ENCODE measurements around the gene SLC51B. TPM values are rescaled to one million over a fixed set of nuclear protein-coding genes. Genes with fewer than 3 reads are reported as not detected.
"Not testable (repeated sequence)": the region's sequence is repeated elsewhere in the genome, so short reads cannot be mapped to it uniquely, and the experiment has no call there.

The SLC51B gene
- total and polyA plus RNA-seq, 7 donors: 0.04 to 0.07 TPM; not detected in 5

DNA sequence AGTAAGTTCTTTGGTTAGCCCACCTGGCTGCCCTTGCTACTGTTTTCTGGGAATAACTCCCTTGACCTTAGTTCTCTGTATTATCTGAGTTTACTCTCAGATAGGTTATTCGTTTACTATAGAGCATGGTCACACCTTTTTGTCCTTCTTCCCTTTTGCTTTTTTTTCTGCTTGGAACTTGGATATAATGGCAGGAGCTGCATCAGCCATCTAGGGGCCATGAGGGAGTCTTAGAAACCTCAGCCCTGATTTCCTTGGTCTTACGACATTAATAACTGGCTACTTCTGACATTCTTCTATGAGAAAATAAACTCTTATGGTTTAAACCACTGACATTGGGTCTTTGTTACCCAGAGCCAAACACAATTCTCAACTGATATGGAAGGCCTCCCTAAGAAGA is 3.4 kb upstream of the SLC51B start:
- H3K9me3 ChIP-seq: no peaks in the 10 kb centered on the region
- TF ChIP-seq, protein P1, sequence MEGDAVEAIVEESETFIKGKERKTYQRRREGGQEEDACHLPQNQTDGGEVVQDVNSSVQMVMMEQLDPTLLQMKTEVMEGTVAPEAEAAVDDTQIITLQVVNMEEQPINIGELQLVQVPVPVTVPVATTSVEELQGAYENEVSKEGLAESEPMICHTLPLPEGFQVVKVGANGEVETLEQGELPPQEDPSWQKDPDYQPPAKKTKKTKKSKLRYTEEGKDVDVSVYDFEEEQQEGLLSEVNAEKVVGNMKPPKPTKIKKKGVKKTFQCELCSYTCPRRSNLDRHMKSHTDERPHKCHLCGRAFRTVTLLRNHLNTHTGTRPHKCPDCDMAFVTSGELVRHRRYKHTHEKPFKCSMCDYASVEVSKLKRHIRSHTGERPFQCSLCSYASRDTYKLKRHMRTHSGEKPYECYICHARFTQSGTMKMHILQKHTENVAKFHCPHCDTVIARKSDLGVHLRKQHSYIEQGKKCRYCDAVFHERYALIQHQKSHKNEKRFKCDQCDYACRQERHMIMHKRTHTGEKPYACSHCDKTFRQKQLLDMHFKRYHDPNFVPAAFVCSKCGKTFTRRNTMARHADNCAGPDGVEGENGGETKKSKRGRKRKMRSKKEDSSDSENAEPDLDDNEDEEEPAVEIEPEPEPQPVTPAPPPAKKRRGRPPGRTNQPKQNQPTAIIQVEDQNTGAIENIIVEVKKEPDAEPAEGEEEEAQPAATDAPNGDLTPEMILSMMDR (IDR thresholded peaks at IDR 0.05): no peak
- H3K27ac ChIP-seq: no peak overlapping the region
- 97 to 99% (median 98%) methylated on average over 2 of the region's 2 CpGs for WGBS, 3 donors
- H3K4me1 ChIP-seq: peaks cover 14% of the 10 kb centered on the region
- no peaks in the 10 kb centered on the region for H3K36me3 ChIP-seq (ENCODE audit: insufficient read depth in 1 of 2, low read depth in 1 of 2)
- intact Hi-C loops (cut with DNase I): no loop called here
- H3K4me3 ChIP-seq: no peak overlapping the region
- H3K27me3 ChIP-seq (ENCODE audit: insufficient read depth in 3 of 3, low read length in 2 of 3): no peaks in the 10 kb centered on the region
- DNase-seq (no peak), ATAC-seq (no peak)

DNA sequence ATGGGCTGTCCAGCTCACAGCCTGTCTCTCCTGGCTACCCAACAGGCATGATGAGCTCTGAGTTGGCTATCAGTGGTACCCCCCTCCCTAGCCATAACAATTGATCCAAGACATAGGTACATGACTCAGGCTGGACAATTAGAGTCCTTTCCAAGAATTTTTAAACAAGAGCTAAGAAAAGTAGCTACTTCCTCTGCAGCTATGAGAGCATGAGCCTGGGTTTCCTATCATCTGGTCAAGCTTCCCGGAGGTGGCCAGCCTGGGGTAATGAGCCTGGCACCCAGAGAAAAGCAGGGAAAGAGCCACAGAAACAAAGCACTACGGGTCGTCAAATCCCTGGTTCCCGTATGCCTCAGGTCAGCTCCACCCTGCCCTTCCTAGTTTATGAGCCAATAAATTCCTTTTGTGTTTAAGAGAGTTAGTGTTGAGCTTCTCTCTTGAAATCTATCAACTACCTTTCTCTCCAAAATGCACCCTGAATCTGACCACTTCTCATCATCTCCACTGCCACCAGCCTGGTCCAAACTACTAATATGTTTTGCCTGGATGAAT is 2.3 kb upstream of the SLC51B start:
- no peaks in the 10 kb centered on the region for H3K36me3 ChIP-seq (ENCODE audit: insufficient read depth in 1 of 2, low read depth in 1 of 2)
- WGBS, 3 donors: 48 to 57% (median 52%) methylated on average over 4 of the region's 4 CpGs
- TF ChIP-seq, protein P1 (IDR thresholded peaks at IDR 0.05): no peak
- no peak for ATAC-seq
- intact Hi-C loops (cut with DNase I): no loop called here
- H3K4me1 ChIP-seq: peaks cover 14% of the 10 kb centered on the region
- H3K9me3 ChIP-seq: no peaks in the 10 kb centered on the region
- no peaks in the 10 kb centered on the region for H3K27me3 ChIP-seq (ENCODE audit: insufficient read depth in 3 of 3, low read length in 2 of 3)
- no peak overlapping the region for H3K27ac ChIP-seq
- no peak for DNase-seq
- H3K4me3 ChIP-seq: no peak overlapping the region

DNA sequence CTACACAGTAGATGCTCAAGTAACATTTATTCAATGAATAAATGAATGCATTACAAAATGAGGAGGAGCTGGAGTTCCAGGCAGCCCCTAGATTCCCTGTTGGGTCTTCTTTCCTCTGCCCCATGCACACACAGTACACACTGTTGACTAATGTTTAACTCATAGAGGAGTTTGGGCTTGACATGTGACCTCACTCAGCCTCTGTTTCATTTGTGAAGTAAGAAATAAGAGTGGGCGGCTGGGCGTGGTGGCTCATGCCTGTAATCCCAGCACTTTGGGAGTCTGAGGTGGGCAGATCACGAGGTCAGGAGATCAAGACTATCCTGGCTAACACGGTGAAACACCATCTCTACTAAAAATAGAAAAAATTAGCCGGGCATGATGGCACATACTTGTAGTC is 969 bp upstream of the SLC51B start:
- intact Hi-C loops (cut with DNase I); H3K4me3 ChIP-seq; H3K27me3 ChIP-seq (ENCODE audit: insufficient read depth in 3 of 3, low read length in 2 of 3); DNase-seq; H3K36me3 ChIP-seq (ENCODE audit: insufficient read depth in 1 of 2, low read depth in 1 of 2); H3K27ac ChIP-seq; H3K9me3 ChIP-seq: not testable (repeated sequence)
- 45 to 67% (median 46%) methylated on average over 5 of the region's 5 CpGs for WGBS, 3 donors
- peak; percentile 19 to 61 (median 50) for ATAC-seq
- peaks cover 14% of the 10 kb centered on the region for H3K4me1 ChIP-seq

DNA sequence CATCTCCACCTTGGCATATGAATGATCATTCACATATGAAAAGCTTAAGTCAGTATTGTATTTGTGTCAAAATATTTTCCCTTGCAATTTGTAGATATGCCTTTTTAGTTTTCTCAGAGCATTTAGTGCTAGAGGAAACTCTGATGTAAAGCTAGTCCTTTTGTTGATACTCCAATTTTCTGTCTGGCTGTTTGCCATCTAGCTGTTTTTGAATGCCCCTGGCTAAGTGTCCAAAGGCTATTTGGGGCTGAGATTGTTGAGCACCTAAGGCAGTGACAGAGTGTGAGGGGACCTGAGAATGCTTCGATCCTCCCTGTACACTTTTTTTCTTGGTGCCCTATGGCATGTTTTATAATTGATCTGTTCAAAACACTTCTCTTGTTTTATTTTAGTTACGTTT is 3.1 kb downstream of the SLC51B start:
- intact Hi-C loops (cut with DNase I): no loop called here
- Histone ChIP-seq H3K36me3 (ENCODE audit: insufficient read depth in 1 of 2, low read depth in 1 of 2) (peaks cover 0 to 7% of the 10 kb centered on the region in 2 donors), H3K9me3 (no peaks in the 10 kb centered on the region), H3K4me1 (peaks cover 17% of the 10 kb centered on the region), H3K27me3 (ENCODE audit: insufficient read depth in 3 of 3, low read length in 2 of 3) (no peaks in the 10 kb centered on the region), H3K27ac (no peak overlapping the region), H3K4me3 (no peak overlapping the region)
- ATAC-seq (no peak), DNase-seq (no peak)
- TF ChIP-seq, protein P1 (IDR thresholded peaks at IDR 0.05): no peak
- WGBS, 3 donors: 67 to 79% (median 67%) methylated on average over 2 of the region's 2 CpGs

DNA sequence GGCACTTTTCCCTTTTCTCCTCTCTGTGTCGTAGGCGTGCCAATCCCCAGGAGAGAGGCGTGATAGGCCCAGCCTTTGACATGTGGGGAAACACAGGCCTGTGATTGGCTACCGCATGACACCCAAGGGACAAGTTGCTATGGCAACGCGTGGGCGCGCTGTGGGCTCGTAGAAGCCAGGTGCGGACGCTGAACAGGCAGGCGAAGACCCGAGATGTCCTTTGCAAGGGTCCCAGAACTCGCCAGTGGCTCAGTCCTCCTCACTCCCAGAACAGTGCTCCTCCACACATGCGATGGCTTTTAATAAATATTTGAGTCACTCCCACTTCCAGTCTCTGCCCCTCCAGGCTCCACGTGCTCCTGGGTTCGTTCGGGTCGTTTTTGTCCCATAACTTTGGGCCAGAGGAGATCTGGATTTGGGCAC is 4.2 kb downstream of the SLC51B start:
- ATAC-seq: peak; percentile 90 to 97 (median 95)
- intact Hi-C loops (cut with DNase I): no loop called here
- no peak overlapping the region for H3K27ac ChIP-seq

More for the DNA sequence above, 4.2 kb downstream of the SLC51B start:
- WGBS, 3 donors: 1 to 3% (median 2%) methylated on average over 18 to 19 of the region's 19 CpGs
- Histone ChIP-seq H3K4me3 (peak overlapping the region; percentile 58), H3K36me3 (ENCODE audit: insufficient read depth in 1 of 2, low read depth in 1 of 2) (peaks cover 0 to 7% of the 10 kb centered on the region in 2 donors), H3K9me3 (no peaks in the 10 kb centered on the region), H3K27me3 (ENCODE audit: insufficient read depth in 3 of 3, low read length in 2 of 3) (no peaks in the 10 kb centered on the region), H3K4me1 (peaks cover 12% of the 10 kb centered on the region)
- peak; percentile 86 to 94 for DNase-seq
- TF ChIP-seq, protein P1 (IDR thresholded peaks at IDR 0.05): no peak

Data from psoas muscle (tissue), 8 donors.